Measurements from ENCODE around the gene FMN2.

DNA sequence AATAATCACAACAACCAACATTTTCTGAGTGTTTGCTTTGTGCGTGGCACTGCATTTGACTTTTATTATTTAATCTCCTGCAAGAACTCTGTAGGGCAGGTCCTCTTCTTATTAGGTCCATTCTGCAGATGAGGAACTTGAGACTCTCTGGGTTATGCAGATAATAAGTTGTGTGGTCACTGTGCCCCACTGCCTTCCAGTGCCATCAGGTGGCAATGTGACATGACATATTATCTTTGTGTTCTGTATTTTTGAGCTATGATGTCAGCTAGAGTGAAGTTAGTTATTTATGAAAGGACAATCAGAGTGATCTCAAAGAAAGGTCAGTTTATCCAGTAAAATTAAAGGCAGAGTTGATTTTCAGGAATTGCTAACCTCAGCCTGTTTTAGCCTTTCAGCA is 196.0 kb downstream of the FMN2 start:
- peak; percentile 37 for TF ChIP-seq CTCF (IDR thresholded peaks at IDR 0.05; ENCODE audit: low read depth, low read length)
- TF ChIP-seq EZH2phosphoT487 (IDR thresholded peaks at IDR 0.05; ENCODE audit: low read depth), result no peak
